ENCODE measurements around the gene SBF2. TPM values are rescaled to one million over a fixed set of nuclear protein-coding genes. Genes with fewer than 3 reads are reported as not detected.

The SBF2 gene
- total RNA-seq, 4 donors from 2014 or later: 75.0 to 104 (median 86.9) TPM

- WGBS, 2 donors: 59 to 64% methylated on average over 4 of the region's 4 CpGs
- no peaks in the 10 kb centered on the region for H3K27me3 ChIP-seq
- H3K9me3 ChIP-seq: peaks cover 0 to 9% (median 2%) of the 10 kb centered on the region in 4 donors
- no peak for DNase-seq (ENCODE audit: low spot score in 2 of 2)
- TF ChIP-seq POLR2A (IDR thresholded peaks at IDR 0.05) (no peak), CTCF (IDR thresholded peaks at IDR 0.05) (no peak), EP300 (IDR thresholded peaks at IDR 0.05) (no peak)
- H3K27ac ChIP-seq: no peak overlapping the region
- H3K36me3 ChIP-seq: no peaks in the 10 kb centered on the region
- no peak overlapping the region for H3K4me3 ChIP-seq
- H3K4me1 ChIP-seq: peaks cover 0 to 14% (median 0%) of the 10 kb centered on the region in 4 donors
These were observed 242.0 kb downstream of the SBF2 start for GRCh38 chr11:10051868-10052586.

GRCh38 chr11:10050561-10050960, 243.5 kb downstream of the SBF2 start:
- no peak overlapping the region for H3K4me3 ChIP-seq
- TF ChIP-seq POLR2A (IDR thresholded peaks at IDR 0.05) (no peak), EP300 (IDR thresholded peaks at IDR 0.05) (no peak), CTCF (IDR thresholded peaks at IDR 0.05) (no peak)
- no peak overlapping the region for H3K27ac ChIP-seq
- no peaks in the 10 kb centered on the region for H3K27me3 ChIP-seq
- H3K4me1 ChIP-seq: peaks cover 0 to 14% (median 0%) of the 10 kb centered on the region in 4 donors
- DNase-seq (ENCODE audit: low spot score in 2 of 2): no peak
- peaks cover 0 to 17% (median 3%) of the 10 kb centered on the region in 4 donors for H3K9me3 ChIP-seq
- H3K36me3 ChIP-seq: no peaks in the 10 kb centered on the region

- Histone ChIP-seq H3K4me3 (no peak overlapping the region), H3K9me3 (peaks cover 0 to 24% (median 6%) of the 10 kb centered on the region in 4 donors), H3K27ac (no peak overlapping the region), H3K27me3 (no peaks in the 10 kb centered on the region), H3K4me1 (peaks cover 0 to 14% (median 0%) of the 10 kb centered on the region in 4 donors), H3K36me3 (peaks cover 0 to 2% (median 0%) of the 10 kb centered on the region in 3 donors)
- 79 to 83% methylated on average over 3 of the region's 3 CpGs for WGBS, 2 donors
- no peak for DNase-seq (ENCODE audit: low spot score in 2 of 2)
- TF ChIP-seq CTCF (IDR thresholded peaks at IDR 0.05) (no peak), POLR2A (IDR thresholded peaks at IDR 0.05) (no peak), EP300 (IDR thresholded peaks at IDR 0.05) (no peak)
These were observed 244.3 kb downstream of the SBF2 start for GRCh38 chr11:10049756-10050155.

GRCh38 chr11:10048350-10048749, 245.7 kb downstream of the SBF2 start:
- DNase-seq (ENCODE audit: low spot score in 2 of 2): no peak
- Histone ChIP-seq H3K4me3 (no peak overlapping the region), H3K9me3 (peaks cover 0 to 34% (median 11%) of the 10 kb centered on the region in 4 donors), H3K4me1 (peaks cover 0 to 12% (median 0%) of the 10 kb centered on the region in 4 donors), H3K36me3 (peaks cover 0 to 4% (median 0%) of the 10 kb centered on the region in 3 donors), H3K27ac (no peak overlapping the region), H3K27me3 (no peaks in the 10 kb centered on the region)
- no peak for TF ChIP-seq POLR2A (IDR thresholded peaks at IDR 0.05)
- no peak for TF ChIP-seq CTCF (IDR thresholded peaks at IDR 0.05)
- TF ChIP-seq EP300 (IDR thresholded peaks at IDR 0.05): no peak

- DNase-seq (ENCODE audit: low spot score in 2 of 2): no peak
- TF ChIP-seq POLR2A (IDR thresholded peaks at IDR 0.05): no peak
- TF ChIP-seq CTCF (IDR thresholded peaks at IDR 0.05): no peak
- no peak for TF ChIP-seq EP300 (IDR thresholded peaks at IDR 0.05)
- Histone ChIP-seq H3K27ac (no peak overlapping the region), H3K4me3 (no peak overlapping the region), H3K9me3 (peaks cover 0 to 34% (median 11%) of the 10 kb centered on the region in 4 donors), H3K36me3 (peaks cover 0 to 15% (median 0%) of the 10 kb centered on the region in 3 donors), H3K4me1 (peaks cover 0 to 4% (median 0%) of the 10 kb centered on the region in 4 donors), H3K27me3 (no peaks in the 10 kb centered on the region)
- WGBS, 2 donors: 97 to 99% methylated on average over 5 of the region's 5 CpGs
These were observed 249.4 kb downstream of the SBF2 start for GRCh38 chr11:10044618-10045017.

Measured in tibial nerve (tissue), 4 donors.